GM04503 (cell line): ENCODE measurements around the gene ESR2.
"Not testable (repeated sequence)": the region's sequence is repeated elsewhere in the genome, so short reads cannot be mapped to it uniquely, and the experiment has no call there.

Source experiments
- DNase-seq: peaks from one replicate; pipeline ENCODE4 v3.0.0-alpha.2; 2012; ENCODE audit warnings: low read depth

Gene ESR2

DNA sequence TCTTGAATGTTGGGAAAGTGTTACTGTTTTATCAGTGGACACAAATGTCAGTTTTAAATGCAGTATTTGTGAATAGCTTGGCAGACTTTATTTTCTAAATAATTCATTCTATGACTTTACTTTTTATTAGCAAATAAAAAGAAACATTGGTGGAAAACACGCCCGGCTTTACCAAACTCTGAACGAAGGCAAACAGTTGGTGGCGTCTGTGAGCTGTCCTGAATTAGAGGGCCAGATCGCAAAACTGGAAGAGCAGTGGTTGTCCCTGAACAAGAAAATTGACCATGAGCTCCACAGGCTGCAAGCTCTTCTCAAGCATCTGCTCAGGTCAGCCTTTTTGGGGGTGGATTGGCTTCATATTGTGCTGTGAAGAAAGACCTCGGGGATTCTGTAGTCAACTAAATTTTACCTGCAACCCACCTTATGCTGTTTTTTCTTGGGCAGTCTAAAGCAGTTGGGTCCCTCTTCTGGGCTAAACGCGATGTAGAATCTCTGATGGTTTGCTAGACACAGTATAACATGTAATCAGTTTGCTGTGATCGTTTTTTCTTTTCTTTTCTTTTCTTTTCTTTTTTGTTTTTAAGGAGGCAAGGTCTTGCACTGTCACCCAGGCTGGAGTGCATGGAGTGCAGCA lies 156.4 kb downstream of the ESR2 start:
- no peak for DNase-seq

DNA sequence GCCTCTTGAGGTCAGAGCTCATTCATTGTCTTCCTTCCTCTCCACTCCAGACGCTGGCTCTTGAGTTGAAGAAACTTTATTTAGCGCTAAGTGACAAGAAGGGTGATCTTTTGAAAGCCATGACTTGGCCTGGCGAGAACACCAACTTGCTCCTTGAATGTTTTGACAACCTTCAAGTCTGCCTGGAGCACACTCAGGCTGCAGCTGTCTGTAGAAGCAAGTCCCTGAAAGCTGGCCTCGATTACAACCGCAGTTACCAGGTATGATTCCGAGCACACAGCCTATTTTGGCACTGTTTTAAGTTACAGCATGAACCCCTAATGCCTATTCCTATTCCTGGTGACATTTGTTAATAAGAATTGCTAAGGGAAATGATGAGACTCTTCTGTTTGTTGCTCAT lies 167.6 kb downstream of the ESR2 start:
- no peak for DNase-seq

DNA sequence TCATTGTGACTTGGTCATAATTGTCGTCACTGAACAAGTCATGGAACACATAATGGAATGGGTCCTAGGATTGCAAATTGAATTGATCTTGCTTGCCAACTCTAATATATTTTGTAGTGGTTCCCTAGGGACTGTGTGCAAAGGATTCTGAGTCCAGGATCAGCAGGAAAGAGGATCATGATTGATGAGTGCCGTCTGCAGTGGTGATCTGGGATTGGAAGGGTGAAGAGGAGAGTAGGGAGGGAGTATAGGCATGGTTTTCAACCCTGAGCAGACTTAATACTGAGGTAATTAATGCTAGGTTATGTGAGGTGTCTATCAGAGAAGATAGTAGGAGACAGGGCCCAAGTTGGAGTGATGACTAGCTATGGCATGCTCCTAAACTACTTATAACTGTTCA lies 168.9 kb downstream of the ESR2 start:
- DNase-seq: no peak

DNA sequence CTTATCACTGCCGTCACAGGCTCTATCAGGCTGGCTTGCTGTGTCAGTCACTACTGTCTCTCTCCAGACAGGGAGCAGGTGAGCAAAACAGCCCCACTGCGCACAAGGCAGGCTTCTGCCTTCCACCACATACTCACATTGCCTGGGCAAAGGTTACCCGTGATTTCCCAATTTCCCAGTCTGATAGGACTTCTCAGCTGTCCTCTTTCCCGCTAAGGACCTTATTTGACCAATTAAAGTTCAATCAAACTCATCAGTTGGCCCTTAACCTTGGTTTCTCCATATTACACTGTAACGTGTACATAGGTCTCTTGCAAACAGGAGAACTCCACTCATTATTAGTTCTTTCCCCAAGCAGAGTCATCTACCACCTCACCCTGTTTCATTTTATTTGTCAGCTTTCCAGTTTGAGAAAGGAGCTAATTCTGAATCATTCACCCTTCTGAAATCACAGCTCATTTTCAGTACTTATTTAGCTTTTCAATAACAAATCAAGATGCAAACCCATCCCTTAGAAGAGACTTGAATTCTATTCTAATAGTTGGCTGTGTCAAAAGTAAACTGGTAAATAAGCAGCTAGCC lies 170.8 kb downstream of the ESR2 start:
- no peak for DNase-seq

DNA sequence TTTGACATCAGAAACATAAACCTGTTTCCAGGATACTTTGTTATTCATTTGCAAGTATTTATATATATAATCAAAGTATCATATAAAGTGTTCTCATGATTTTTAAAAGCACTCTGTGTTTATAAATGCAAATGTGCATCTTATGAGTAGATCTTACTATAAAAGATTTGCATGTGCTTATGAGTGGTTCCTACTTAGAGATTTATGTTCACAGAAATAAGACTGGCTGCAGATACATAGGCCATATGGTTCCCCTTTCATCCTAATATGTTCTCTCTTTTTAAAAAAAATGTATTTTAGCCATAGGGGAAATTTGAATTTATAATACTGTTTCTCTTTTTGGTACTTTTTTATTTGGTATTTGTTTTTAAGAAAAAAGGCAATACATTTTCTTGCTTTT lies 174.2 kb downstream of the ESR2 start:
- no peak for DNase-seq

DNA sequence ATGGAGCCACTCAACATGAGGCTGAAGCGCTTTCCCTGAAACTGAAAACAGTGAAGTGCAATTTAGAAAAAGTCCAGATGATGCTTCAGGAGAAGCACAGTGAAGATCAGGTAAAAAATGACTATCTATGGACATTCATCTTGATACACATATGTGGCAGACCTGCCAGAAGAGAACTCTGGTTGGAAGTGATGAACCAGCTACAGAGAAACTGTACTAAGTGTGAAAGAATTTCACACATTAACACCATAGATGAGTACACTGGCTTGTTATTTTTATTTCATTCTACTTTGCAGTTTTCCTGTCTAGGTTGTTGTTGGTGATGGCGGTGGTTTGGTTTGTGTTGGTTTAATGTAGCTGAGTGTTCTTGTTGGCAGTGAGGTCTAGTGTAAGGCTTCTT lies 174.7 kb downstream of the ESR2 start:
- no peak for DNase-seq

DNA sequence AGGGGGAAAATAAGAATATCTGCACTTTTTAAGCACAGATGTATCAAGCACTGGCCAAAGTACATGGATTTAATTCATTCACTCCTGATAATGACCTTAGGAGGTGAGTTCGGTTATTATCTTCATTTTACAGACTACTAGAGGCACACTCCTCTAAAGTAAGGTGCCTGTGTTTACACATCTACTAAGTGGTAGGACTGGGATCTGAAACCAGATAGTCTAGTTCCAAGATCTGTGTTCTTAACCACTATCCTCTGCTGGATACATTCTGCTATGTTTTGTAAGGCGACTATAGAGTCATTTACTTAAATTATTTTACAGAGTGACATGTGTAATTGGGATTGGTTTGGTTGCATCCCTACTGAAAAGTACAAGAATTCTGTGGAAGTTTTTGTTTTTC lies 175.3 kb downstream of the ESR2 start:
- DNase-seq: no peak

DNA sequence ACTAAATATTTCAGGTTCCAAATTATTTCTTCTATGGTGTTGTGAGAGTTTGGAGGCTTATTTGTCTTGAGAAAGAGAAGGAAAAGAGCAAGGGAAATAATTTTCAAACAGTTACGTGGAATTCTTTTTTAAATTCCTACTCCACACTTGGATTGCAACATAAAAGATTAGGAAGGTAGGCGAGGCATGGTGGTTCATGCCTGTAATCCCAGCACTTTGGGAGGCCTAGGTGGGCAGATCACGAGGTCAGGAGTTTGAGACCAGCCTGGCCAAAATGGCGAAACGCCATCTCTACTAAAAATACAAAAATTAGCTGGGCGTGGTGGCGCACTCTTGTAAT lies 175.8 kb downstream of the ESR2 start:
- DNase-seq: not testable (repeated sequence)

DNA sequence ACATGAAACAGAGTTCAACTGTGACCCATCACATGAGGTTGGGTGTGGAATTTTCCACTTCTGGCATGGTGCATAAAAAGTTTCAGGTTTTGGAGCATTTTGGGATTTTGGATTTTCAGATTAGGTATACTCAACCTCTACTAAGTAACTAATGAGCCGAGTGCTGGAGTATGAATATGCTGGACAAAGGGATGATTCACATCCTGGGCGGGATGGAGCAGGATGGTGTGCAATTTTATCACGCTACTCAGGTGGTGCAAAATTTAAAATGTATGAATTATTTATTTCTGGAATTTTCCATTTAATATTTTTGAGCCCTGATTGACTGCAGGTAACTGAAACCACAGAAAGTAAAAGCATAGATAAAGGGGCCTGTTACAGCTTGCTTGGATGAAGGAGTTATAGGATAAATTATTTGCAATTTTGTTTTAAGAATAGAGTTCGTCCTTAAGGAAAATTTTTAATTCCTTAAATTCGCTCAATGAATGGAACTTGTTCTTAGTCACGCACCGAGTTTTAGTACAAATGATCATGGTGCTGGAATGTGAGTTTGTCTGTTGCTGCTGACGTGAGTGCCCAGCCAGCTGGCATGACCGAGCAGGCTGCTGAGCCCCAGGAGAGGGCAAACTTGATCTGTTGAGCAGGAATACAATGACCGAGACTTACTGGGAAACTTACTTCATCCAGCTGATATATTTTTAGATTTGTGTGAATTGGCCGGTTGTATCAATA lies 176.3 kb downstream of the ESR2 start:
- DNase-seq: no peak

DNA sequence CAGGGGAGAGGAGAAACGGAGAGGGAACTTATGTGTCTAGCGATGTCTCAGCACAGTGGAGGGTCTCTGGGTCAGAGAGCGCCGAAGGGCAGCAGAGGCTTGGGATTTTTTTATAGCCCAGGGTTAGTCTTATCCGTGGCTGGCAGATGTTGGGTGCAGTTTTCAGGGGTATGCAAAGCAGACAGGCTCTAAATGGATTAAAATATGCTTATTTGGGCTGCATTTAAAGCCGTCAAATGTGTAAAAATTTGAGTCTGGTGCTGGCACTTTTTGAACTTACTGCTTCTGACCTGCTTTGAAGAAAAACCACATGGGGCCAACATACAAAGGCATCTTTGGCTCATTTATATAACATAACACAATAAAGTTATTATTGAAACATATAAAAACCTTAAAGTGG lies 178.8 kb downstream of the ESR2 start:
- no peak for DNase-seq

DNA sequence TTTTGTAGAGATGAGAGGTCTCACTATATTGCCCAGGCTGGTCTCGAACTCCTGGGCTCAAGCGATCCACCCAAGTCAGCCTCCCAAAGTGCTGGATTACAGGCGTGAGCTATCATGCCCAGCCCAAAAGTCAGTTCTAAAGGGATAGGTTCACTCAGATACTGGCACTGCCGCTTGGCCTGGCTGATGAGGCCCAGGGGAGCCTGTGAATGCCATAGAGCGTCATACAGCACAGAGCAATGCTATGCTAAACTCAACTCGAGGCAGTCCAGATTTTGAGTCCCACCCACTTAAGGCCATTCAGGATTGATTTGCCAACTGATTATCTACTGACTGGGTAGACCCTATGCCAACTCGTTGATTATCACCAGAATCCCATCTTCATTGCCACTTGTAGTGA lies 179.4 kb downstream of the ESR2 start:
- DNase-seq: no peak

DNA sequence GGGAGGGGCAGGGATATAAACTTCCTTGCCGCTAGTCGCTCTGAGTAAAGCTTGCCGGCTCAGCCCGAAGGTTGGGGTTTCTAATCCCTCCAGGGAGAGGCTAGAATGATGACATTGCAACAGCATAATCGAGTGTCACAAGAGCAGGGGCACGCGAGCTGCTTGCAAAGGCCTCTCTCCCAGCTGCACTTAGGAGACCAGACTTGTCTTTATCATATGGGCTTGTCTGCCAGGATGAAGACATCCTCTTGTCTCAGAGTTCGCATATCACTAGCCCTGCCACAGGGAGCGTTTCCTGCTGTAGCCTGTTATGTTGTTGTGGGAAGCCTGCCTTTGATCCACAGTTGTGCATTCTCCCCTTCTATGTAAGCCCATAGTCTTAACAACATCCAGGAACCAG lies 180.0 kb downstream of the ESR2 start:
- no peak for DNase-seq

DNA sequence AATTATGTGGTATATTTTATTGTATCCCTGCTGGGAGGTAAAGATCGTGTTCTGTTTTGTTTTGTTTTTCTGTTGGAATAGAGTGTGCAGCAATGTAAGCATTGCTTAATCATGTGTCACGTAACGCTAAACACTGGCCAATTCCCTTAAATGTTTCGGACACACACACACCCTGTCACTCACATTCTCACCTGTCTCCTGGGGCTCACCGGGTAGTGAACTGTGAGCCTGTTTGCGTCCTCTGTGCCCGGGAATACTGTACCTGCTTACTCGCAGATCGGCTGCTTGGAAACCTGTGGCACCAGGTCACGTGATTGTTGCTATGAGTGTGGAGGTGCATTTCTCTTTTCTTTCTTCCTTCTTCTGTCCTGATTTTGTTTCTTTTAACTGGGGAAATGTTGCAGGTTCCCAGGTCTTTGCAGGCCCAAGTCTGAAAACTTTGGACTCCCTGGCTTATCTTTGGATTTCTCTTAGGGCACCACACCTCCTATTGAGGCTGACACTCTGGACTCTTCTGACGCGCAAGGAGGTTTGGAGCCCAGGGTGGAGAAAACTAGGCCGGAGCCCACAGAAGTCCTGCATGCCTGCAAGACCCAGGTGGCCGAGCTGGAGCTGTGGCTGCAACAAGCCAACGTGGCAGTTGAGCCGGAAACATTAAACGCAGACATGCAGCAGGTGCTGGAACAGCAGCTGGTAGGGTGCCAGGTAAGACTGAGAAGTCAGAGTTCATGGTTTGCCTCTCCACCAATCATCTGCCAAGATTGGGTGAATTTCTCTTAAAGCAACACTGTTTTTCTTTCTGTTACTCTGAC lies 181.1 kb downstream of the ESR2 start:
- DNase-seq: no peak

DNA sequence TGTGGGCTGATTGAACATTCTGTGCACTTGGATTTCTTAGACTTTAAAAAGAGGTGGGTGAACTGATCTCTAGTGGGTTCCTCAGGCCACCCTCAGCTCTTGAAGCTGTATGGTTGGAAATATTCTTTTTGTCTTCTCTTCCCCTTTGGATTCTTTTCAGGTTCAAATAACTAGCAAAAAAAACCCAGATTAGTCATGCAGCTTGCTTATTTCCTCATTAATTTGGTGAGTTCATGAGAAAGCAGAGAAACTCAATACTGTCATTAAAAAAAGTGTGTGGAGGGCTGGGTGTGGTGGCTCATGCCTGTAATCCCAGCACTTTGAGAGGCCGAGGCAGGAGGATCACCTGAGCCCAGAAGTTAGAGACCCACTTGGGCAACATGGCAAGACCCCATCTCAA lies 183.4 kb downstream of the ESR2 start:
- no peak for DNase-seq

DNA sequence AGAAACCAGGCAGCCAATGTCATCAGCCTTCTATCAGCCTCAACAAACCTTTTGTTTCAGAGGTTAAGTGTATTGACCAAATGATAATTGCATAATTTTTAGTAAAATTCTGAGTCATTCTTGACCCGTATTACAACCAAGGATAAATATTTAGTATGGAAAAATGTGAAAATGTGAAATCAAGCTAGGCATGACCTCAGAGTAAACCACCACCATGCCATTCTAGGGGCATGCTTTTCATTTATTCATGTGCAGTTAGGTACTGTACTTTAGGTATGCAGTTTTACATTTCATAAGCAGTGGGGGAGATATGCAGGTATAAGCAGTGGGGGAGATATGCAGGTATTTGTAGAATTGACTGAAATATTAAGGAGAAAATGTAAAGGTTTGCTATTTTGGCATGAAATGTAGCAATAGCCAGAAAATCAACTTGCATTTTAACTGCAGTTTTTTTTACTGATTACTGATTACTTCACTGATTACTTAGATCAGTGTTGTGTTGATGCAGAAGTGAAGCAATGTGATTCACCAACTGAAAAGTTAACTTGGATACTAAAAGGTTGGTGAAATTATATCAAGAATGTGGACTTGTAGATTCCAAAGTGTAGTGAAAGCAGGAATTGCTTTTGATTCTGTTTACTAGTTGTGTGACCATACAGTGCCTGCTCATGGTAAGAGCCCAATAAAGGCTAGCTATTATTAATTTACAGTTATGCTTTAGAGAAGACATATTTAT lies 184.2 kb downstream of the ESR2 start:
- no peak for DNase-seq

DNA sequence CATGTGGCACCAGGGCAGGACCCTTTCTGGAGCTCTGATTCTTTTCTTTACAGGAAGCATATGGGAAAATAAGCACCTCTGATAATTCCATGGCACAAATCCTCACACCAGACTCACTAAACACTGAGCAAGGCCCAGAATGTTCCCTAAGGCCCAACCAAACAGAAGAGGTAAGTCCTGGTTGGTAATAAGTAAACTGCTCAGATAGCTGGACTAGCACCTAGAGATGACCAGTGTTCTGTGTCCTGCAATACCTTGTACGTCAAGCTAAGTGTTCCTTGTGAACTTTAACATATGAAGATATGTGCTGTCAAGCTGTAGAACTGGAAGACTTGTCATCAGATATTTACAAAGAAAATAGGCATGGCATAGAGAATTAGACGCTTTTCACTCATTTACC lies 186.7 kb downstream of the ESR2 start:
- DNase-seq: no peak

DNA sequence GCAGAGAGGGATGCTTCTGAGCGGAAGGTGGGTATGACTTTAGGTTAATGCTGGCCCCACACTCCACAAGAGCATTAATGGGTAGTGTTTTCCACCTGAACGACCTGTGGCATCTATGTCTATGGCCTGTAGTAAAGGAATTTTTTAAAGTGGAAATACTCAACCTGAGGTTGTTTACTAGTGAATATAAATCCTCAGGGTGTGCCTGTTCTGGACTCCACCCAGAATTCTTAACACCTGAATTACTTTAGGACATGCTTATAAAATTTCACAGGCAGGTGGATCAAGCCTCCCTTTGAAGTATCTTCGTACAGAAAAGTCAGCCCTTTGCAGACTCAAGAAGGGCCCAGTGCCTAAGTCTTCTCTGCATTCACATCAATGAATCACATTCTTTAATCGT lies 196.1 kb downstream of the ESR2 start:
- no peak for DNase-seq

DNA sequence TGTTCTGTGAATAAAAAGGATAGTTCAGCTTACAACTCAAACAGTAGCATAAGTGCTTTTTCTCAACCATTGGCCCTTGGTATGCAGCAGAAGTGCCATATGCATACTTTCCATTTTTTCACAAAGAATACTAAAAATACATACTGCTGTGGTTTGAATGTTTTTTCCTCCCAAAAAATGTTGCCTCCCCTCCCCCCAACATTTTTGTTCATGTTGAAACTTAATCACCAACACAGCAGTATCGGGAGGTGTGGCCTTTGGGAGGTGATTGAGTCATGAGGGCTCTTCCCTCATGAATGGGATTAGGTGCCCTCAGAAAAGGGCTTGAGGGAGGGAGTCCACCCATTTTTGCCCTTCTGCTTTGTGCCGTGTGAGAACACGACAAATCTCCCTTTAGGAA lies 198.6 kb downstream of the ESR2 start:
- peak; percentile 48 for DNase-seq

DNA sequence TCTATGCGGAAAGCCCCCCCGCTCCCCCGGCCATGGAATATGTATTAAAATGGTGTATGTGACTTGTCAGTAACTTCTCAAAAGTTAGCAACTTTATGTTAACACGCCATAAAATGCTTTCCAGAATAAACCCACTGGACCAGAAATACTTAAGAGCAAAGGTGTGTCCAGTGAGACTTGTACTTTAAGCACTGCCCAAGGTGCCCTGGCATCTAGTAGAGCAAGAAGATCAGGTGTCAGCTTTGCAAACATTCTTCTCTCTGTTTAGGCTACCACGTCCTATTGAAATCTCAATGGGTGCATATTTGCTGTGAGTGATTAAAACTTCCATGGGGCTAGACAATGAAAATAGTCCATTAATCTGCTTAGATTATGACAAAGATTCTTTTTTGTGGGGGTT lies 201.2 kb downstream of the ESR2 start:
- no peak for DNase-seq

DNA sequence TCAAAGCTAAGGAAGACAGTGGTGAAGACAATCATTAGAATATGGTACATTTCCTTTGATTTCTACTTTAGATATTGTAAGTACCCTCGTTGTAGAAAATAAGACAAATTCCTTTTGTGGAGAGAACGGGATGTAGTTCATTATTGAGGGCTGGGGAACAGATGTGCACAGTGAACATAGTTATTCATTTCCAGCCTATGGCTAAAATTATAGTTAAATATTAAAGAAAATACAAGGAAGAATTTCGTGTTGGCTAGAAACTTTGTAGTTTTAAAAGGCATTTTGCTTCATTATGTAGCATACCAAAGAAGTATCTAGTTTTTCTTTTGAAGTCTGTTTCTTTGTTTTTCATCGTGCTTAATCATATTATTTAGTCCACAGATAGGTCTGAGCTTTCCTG lies 201.8 kb downstream of the ESR2 start:
- no peak for DNase-seq

DNA sequence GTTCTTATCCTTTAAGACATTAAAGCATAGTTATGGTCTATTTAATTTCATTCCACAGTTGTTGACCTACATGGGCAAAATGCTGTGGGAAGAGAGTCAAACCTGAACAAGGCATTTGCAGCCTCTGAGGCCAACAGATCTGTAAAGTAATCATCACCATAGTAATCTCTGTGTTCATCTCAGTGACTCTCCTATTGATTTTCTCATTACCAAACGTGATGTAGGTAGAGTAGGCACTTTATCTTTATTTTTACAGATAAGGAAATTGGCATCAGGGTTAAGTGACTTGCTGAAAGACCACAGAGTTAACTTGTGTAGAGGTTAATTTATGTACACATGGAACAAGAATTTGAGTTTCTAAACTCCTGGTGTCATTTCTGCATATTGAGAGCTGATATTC lies 203.0 kb downstream of the ESR2 start:
- DNase-seq: no peak

DNA sequence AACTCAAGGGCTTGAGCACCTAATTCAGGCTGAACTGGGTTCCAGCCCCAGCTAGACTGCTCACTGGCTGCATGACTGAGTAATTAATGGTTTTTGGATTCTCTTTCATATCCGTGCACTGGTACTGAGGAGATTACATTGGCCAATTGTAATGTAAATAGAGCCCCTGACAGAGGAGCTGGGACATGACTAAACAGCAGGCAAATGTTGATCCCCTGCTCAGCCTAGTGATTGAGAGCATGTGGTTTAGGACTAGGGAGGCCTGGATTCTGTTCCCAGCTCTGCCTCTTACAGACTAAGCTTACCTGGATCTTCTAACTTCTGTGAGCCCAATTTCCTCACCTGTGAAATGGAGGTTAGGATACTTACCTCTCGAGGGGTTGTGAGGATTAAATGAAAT lies 204.3 kb downstream of the ESR2 start:
- no peak for DNase-seq

DNA sequence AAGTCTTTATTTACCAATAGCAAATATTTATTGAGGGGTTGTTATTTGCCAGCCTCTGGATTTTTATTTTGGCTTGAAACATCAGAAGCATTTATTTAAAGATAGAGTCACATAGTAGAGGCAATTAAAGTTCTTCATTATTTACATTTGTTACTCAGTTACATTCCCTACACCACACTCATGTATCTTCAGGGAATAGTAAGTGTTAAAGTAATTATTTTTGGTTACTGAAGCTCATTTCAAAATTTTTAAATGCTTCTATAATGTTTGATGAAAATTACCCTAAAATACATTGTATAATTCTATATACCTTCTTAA lies 205.6 kb downstream of the ESR2 start:
- DNase-seq: no peak
